H9 (cell line): ENCODE results near the gene PPIP5K1. TPM values are rescaled to one million over a fixed set of nuclear protein-coding genes. Genes with fewer than 3 reads are reported as not detected.
"Not testable (repeated sequence)": the region's sequence is repeated elsewhere in the genome, so short reads cannot be mapped to it uniquely, and the experiment has no call there.

Experiments
- DNase-seq: peaks from one replicate; pipeline ENCODE4 v3.0.0-alpha.2; 2017
- H2AFZ ChIP-seq: one replicate; pipeline ENCODE4 v1.6.1; 2013; ENCODE audit warnings: mild to moderate bottlenecking, low read length, control low read depth, moderate library complexity
- H2AK5ac ChIP-seq: 2 replicates; pipeline ENCODE4 v1.6.1; 2013; ENCODE audit warnings: low read length, control low read depth, mixed read lengths; ENCODE audit not compliant: insufficient read length
- H2BK120ac ChIP-seq: one replicate; pipeline ENCODE4 v1.6.1; 2013; ENCODE audit warnings: low read depth, mild to moderate bottlenecking, low read length, control low read depth, inconsistent platforms; ENCODE audit not compliant: poor library complexity, severe bottlenecking
- H2BK12ac ChIP-seq: 2 replicates; pipeline ENCODE4 v1.6.1; 2013; ENCODE audit warnings: low read length, control low read depth, mixed read lengths, low read depth; ENCODE audit not compliant: insufficient read length
- H2BK15ac ChIP-seq: 2 replicates; pipeline ENCODE4 v1.6.1; 2013; ENCODE audit warnings: low read depth, low read length, control low read depth
- H2BK20ac ChIP-seq: one replicate; pipeline ENCODE4 v1.6.1; 2013; ENCODE audit warnings: low read depth, mild to moderate bottlenecking, low read length, control low read depth, inconsistent platforms; ENCODE audit not compliant: poor library complexity, severe bottlenecking
- H2BK5ac ChIP-seq: 2 replicates; pipeline ENCODE4 v1.6.1; 2013; ENCODE audit warnings: low read length, control low read depth, mixed read lengths; ENCODE audit not compliant: insufficient read length
- H3K14ac ChIP-seq: 2 replicates; pipeline ENCODE4 v1.6.1; 2013; ENCODE audit warnings: low read length, control low read depth; ENCODE audit not compliant: insufficient read depth
- H3K18ac ChIP-seq: 2 replicates; pipeline ENCODE4 v1.6.1; 2013; ENCODE audit warnings: low read depth, mild to moderate bottlenecking, mixed read lengths, low read length, control low read depth; ENCODE audit not compliant: insufficient read length
- H3K23ac ChIP-seq: 2 replicates; pipeline ENCODE4 v1.6.1; 2013; ENCODE audit warnings: low read length, control low read depth, mixed read lengths, low read depth; ENCODE audit not compliant: insufficient read length
- H3K23me2 ChIP-seq: 2 replicates; pipeline ENCODE4 v1.6.1; 2013; ENCODE audit warnings: low read depth, mild to moderate bottlenecking, mixed read lengths, low read length, control low read depth; ENCODE audit not compliant: insufficient read length, poor library complexity, severe bottlenecking
- H3K27ac ChIP-seq: 2 replicates; pipeline ENCODE4 v1.5.1; 2013; ENCODE audit warnings: low read length, control low read depth, mixed read lengths, low read depth; ENCODE audit not compliant: insufficient read length
- H3K27me3 ChIP-seq: 2 replicates; pipeline ENCODE4 v1.6.1; 2013; ENCODE audit warnings: low read length, control low read depth, inconsistent platforms; ENCODE audit not compliant: insufficient read depth
- H3K4ac ChIP-seq: 2 replicates; pipeline ENCODE4 v1.6.1; 2013; ENCODE audit warnings: low read depth, mild to moderate bottlenecking, control low read depth, inconsistent platforms, low read length, moderate library complexity
- H3K4me1 ChIP-seq: 2 replicates; pipeline ENCODE4 v1.6.1; 2013; ENCODE audit warnings: low read length, control low read depth, inconsistent platforms; ENCODE audit not compliant: insufficient read depth
- H3K4me2 ChIP-seq: 2 replicates; pipeline ENCODE4 v1.6.1; 2013; ENCODE audit warnings: low read length, control low read depth, mixed read lengths; ENCODE audit not compliant: insufficient read length, insufficient read depth
- H3K56ac ChIP-seq: 2 replicates; pipeline ENCODE4 v1.6.1; 2013; ENCODE audit warnings: low read depth, mild to moderate bottlenecking, mixed read lengths, low read length, control low read depth; ENCODE audit not compliant: insufficient read length
- H3K79me1 ChIP-seq: 2 replicates; pipeline ENCODE4 v1.6.1; 2013; ENCODE audit warnings: low read depth, mild to moderate bottlenecking, moderate library complexity, low read length, control low read depth, inconsistent platforms; ENCODE audit not compliant: insufficient read depth, poor library complexity, severe bottlenecking
- H3K79me2 ChIP-seq: 2 replicates; pipeline ENCODE4 v1.6.1; 2013; ENCODE audit warnings: low read length, control low read depth, inconsistent platforms; ENCODE audit not compliant: insufficient read depth
- H3K9ac ChIP-seq: 2 replicates; pipeline ENCODE4 v1.6.1; 2013; ENCODE audit warnings: low read length, control low read depth, mixed read lengths; ENCODE audit not compliant: insufficient read length; ENCODE audit errors: extremely low read depth
- H3K9me3 ChIP-seq: one replicate; pipeline ENCODE4 v1.6.1; 2013; ENCODE audit warnings: low read depth, low read length, inconsistent platforms; ENCODE audit not compliant: control insufficient read depth
- H3T11ph ChIP-seq: one replicate; pipeline ENCODE4 v1.6.1; 2013; ENCODE audit warnings: mild to moderate bottlenecking, low read length, control low read depth, inconsistent platforms
- H4K20me1 ChIP-seq: one replicate; pipeline ENCODE4 v1.6.1; 2013; ENCODE audit not compliant: control insufficient read depth, insufficient read length, insufficient read depth
- H4K5ac ChIP-seq: 2 replicates; pipeline ENCODE4 v1.6.1; 2013; ENCODE audit warnings: low read depth, mild to moderate bottlenecking, mixed read lengths, low read length, control low read depth; ENCODE audit not compliant: insufficient read length
- H4K8ac ChIP-seq: replicated peaks from 2 replicates; pipeline ENCODE4 v1.6.1; 2013; ENCODE audit warnings: low read length, control low read depth, mixed read lengths, low read depth; ENCODE audit not compliant: insufficient read length
- H4K91ac ChIP-seq: 2 replicates; pipeline ENCODE4 v1.6.1; 2013; ENCODE audit warnings: low read depth, mild to moderate bottlenecking, moderate library complexity, mixed read lengths, low read length, control low read depth; ENCODE audit not compliant: insufficient read length
- H3K27ac Mint-ChIP-seq, 3 experiments: 2 replicates in 2 of 3; 3 replicates in 1 of 3; pipeline ENCODE4 v1.8.0; 2020 to 2021; ENCODE audit warnings: mixed read lengths in 3 of 3, mild to moderate bottlenecking in 1 of 3, moderate library complexity in 1 of 3
- H3K27me3 Mint-ChIP-seq: 2 replicates; pipeline ENCODE4 v1.8.0; 2021; ENCODE audit warnings: low read depth, mild to moderate bottlenecking, moderate library complexity, mixed read lengths
- H3K36me3 Mint-ChIP-seq, 3 experiments: 2 replicates in 2 of 3; 3 replicates in 1 of 3; pipeline ENCODE4 v1.8.0; 2020 to 2021; ENCODE audit warnings: low read depth in 3 of 3, mixed read lengths in 3 of 3; ENCODE audit not compliant: insufficient read depth in 1 of 3
- H3K4me1 Mint-ChIP-seq, 2 experiments: 2 replicates each; pipeline ENCODE4 v1.8.0; 2020; ENCODE audit warnings: mixed read lengths in 2 of 2
- H3K4me3 Mint-ChIP-seq, 2 experiments: 2 replicates in 1 of 2; 3 replicates in 1 of 2; pipeline ENCODE4 v1.8.0; 2020 to 2021; ENCODE audit warnings: mild to moderate bottlenecking in 2 of 2, mixed read lengths in 2 of 2, moderate library complexity in 1 of 2
- H3K9me3 Mint-ChIP-seq, 2 experiments: 2 replicates in 1 of 2; 3 replicates in 1 of 2; pipeline ENCODE4 v1.8.0; 2020; ENCODE audit warnings: mild to moderate bottlenecking in 2 of 2, mixed read lengths in 2 of 2, moderate library complexity in 1 of 2
- whole genome bisulfite sequencing: extraction: QIAGEN DNeasy Blood & Tissue Kit; methylation state at CpG from one replicate; pipeline ENCODE4 v1.1.7; 2013; ENCODE audit warnings: missing lambda C conversion rate, low lambda C conversion rate, mixed read lengths; ENCODE audit not compliant: insufficient read length; ENCODE audit errors: extremely low coverage; 5-methylcytosine and 5-hydroxymethylcytosine counted together
- total RNA-seq: library from RNA; stranded (reverse); gene quantifications from 2 replicates; pipeline ENCODE4 v1.2.1, GENCODE V29; 2021

PPIP5K1 gene
- total RNA-seq, 1 experiment from 2014 or later: 28.5 TPM

GRCh38 chr15:43562753-43563152, 27.3 kb downstream of the PPIP5K1 start:
- H2BK15ac ChIP-seq: not testable (repeated sequence)

More at GRCh38 chr15:43562753-43563152, 27.3 kb downstream of the PPIP5K1 start:
- DNase-seq, H4K5ac ChIP-seq, H4K20me1 ChIP-seq, H3K4me1 Mint-ChIP-seq, H3K23me2 ChIP-seq, H3K4me2 ChIP-seq, H3K79me1 ChIP-seq, H3K4me3 Mint-ChIP-seq, H2BK12ac ChIP-seq, H3K9ac ChIP-seq, H2BK5ac ChIP-seq, H4K91ac ChIP-seq, H4K8ac ChIP-seq, H3K14ac ChIP-seq, H3K9me3 ChIP-seq, H3K27ac Mint-ChIP-seq, H3K56ac ChIP-seq, H3K23ac ChIP-seq, H3K4ac ChIP-seq, H3K18ac ChIP-seq, H3K27me3 ChIP-seq, H3K36me3 Mint-ChIP-seq, H2BK20ac ChIP-seq, H3K4me1 ChIP-seq, H3T11ph ChIP-seq, H3K27me3 Mint-ChIP-seq, H3K79me2 ChIP-seq, H2AFZ ChIP-seq, H3K27ac ChIP-seq, H2BK120ac ChIP-seq, H2AK5ac ChIP-seq, H3K9me3 Mint-ChIP-seq: not testable (repeated sequence)
- WGBS: no CpG with 5 or more reads among the region's 3 CpGs
